ENCODE results near the gene KREMEN2.

DNA sequence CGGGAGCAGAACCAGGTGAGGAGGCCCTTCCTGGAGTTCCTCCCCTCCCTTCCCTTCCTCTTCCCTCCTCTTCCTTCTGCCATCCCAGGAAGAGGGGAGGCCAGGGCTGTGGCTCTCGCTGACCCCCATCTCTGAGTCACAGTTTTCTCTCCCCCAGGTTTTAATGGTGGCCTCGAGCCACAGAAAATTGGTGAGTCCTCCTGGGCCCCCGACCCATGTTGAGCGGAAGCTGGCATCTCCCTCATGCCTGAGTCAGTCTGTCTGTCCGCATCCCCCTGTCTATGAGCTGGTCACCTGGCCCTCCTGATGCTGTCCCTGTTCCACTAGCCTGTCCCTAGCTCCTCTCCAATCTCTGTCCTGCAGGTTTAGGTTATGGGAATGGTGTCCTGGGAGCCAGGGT, 35.9 kb downstream of the KREMEN2 start:
- TF ChIP-seq, protein P1, sequence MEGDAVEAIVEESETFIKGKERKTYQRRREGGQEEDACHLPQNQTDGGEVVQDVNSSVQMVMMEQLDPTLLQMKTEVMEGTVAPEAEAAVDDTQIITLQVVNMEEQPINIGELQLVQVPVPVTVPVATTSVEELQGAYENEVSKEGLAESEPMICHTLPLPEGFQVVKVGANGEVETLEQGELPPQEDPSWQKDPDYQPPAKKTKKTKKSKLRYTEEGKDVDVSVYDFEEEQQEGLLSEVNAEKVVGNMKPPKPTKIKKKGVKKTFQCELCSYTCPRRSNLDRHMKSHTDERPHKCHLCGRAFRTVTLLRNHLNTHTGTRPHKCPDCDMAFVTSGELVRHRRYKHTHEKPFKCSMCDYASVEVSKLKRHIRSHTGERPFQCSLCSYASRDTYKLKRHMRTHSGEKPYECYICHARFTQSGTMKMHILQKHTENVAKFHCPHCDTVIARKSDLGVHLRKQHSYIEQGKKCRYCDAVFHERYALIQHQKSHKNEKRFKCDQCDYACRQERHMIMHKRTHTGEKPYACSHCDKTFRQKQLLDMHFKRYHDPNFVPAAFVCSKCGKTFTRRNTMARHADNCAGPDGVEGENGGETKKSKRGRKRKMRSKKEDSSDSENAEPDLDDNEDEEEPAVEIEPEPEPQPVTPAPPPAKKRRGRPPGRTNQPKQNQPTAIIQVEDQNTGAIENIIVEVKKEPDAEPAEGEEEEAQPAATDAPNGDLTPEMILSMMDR (IDR thresholded peaks at IDR 0.05; ENCODE audit: poor library complexity), result no peak
- TF ChIP-seq EZH2 (IDR thresholded peaks at IDR 0.05; ENCODE audit: borderline replicate concordance) (no peak), EZH2phosphoT487 (IDR thresholded peaks at IDR 0.05; ENCODE audit: low read depth, severe bottlenecking, unreplicated experiment) (no peak)
